GM21825 (cell line): ENCODE measurements around the gene TFG.

Experiments
- ATAC-seq: cut with Tn5 transposase; IDR thresholded peaks from one replicate; pipeline ENCODE4 v1.9.1; 2021; ENCODE audit warnings: mild to moderate bottlenecking, moderate library complexity; ENCODE audit not compliant: unreplicated experiment

The TFG gene

DNA sequence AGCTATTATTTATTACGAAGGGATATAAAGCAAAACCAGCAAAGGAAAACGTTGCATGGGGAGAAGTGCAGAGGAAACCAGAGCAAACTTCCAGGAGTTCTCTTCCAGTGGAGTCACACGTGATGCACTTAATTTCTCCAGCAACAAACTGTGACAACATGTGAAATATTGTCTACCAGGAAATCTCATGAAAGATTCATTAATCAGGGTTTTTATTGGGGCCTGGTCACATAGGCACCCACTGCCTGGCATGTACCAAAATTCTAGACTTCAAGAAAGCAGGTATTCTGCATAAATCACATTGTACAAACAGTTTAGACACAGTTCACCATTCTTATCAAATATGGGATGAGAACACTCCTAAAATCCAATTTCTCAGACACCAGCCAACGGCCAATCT is 5.4 kb upstream of the TFG start:
- ATAC-seq, result no peak

DNA sequence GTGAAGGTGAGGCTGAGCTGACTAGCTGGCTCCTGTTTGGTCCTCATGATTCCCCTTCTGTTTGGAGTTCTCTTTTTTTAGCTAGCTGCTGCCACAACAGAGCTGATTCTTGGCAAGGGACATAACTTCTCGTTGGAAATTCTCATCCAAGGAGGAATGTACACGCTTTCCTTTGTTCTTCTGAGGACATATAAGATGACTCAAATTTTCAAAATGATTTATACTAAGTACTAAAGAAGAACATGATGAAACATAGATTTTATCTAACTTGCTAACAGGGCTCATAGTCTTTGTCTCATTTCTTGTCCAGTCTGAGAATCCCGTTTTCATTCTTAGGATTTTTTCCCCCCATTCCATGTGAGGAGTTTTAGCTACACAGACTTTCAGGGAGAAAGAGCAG is 2.9 kb upstream of the TFG start:
- no peak for ATAC-seq

DNA sequence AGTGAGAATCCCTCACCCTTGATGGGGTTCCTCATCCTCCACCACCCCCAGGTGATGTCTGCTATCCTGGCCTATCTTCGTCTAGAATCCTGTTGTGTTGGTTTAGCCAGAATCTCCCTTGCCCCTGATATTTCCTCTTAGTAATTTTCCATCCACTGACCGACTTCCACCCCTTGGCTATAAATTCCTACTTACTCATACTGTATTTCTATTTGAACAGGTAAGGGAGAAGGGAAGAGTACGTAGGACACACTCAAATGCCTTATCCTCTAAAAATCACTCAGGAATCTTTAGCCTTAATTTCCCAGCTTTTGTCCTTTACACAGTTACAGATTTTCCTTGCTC is 678 bp upstream of the TFG start:
- ATAC-seq, result no peak

DNA sequence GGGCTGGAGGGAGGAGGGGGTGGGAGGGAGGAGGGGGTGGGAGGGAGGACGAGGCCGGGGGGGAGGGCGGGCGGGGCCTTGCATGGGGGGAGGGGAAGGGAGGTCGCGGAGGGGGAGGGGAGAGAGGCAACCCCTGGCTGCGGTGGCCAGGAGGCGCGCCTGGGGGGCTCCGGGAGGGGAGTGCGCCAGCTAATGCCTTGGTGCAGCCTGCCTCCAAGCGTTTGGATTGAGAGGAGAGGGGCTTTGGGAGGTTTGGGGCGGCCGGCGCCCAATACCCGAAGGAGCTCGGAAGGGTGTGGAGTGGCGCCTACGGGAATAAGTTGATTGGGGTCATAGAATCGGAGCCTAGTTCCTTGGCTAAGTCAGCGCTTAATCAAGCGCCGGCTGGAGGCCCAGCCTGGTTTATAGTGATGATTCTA is 557 bp downstream of the TFG start:
- no peak for ATAC-seq

DNA sequence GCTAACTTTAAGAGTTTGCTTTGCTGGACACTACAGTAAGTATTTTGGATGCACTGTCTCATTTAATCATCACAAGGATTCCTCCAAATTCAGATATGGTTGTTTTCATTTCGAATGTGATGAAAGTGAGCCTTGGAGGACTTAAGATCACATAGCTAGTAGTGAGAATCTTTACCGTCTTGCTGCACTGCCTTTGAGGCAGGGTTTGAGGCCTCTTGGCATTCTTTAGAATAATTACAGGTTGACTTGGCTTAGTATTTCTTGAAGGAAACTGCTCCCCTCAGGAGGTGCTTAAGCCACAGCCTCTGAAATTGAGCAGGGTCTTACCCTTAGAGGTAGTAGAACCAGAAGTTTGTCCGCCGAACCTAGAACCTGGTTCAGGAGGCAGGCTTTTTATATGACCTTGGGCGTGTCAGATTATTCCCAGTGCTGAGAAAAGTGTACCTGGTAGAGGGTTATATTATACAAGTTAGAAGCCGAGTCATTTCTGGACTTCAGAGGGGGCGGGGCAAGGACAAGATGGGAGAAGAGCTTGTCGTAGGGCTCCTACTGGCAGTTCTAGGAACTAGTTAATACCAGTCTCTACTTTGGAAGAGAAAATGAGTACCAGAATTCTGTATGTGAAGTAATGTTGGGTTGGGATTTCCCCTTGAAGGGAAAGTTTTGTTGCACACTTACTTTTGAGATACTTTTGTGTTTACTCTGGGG is 1.1 kb downstream of the TFG start:
- ATAC-seq, result peak; percentile 35

DNA sequence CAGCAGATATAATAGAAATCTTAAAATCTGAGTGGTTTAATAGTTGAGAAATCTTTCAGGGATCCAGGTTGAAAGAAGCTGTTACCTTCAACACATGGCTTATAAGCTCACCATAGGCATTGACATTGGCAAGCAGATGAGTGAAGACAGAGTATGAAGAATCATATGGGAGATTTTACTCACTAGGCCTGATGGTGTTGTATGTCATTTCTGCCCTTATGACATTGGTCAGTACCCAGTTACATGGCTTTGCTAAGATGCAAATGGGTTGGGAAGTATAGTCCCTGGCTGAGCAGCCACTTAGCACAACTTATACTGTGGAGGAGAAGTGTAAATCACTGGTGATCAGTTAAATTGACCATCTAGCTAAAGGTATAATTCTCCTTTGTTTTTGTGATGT is 5.9 kb downstream of the TFG start:
- ATAC-seq, result no peak

DNA sequence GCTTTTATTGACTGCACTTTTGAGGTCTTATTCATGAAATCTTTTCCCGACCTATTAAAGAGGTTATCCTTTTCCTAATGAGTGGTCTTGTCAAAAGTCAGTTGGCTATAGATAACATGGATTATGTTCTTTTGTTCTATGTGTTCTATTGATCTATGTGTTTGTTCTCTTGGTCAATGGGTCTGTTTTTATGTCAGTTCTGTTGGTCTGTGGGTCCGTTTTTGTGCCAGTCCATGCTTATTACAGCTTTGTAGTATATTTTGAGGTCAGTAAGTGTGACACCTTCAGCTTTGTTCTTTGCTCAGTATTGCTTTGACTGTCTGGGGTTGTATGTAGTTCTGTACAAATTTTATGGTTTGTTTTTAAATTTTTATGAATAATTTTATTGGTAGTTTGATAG is 7.8 kb downstream of the TFG start:
- no peak for ATAC-seq

DNA sequence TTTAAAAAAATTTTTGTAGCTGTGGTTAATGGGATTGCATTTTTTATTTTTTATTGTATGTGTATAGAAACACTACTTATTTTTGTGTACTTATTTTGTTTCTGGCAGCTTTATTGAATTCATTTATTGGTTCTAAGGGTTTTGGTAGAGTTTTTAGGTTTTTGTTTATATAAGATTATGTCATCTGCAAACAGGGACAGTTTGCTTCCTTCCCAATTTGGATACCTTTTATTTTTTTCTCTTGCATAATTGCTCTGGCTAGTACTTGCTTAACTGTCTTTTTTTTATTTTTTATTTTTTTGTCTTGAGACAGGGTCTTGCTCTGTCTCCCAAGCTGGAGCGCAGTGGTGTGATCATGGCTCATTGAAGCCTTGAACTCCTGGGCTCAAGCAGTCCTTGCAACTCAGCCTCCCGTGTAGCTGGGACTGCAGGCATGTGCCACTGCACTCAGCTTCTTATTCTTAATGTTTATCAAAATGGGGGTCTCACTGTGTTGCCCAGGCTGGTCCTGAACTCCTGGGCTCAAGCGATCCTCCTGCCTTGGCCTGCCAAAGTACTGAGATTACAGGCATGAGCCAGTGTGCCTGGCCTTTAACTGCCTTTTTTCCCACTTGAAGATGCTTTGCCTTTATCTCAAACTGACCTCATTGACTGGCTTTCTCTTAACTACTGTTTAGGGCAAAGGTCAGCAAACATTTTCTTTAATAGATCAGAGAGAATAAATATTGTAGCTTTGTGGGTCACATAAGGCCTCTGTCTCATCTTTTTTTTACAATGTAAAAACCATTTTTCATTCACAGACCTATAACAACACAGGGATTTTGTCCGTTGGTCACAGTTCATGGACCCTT is 8.6 kb downstream of the TFG start:
- ATAC-seq, result no peak

DNA sequence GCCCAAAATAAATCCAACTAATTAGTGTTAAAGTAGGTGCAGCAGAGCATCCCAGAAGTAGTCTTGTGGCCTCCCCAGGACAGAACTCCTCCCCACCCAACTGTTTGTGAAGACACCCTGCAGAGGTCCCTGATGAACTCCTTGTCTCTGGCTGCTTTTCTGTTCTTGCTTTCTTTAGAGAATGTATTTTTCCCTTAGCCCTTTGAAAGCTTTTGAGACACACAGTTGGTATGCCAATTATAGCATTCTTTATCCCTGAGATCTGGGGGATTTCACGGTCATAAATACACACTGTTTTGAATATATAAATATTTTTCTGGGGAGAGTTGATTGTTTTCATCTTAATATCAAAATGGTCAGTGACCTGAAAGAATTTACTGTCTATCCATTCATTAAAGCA is 9.8 kb downstream of the TFG start:
- no peak for ATAC-seq

DNA sequence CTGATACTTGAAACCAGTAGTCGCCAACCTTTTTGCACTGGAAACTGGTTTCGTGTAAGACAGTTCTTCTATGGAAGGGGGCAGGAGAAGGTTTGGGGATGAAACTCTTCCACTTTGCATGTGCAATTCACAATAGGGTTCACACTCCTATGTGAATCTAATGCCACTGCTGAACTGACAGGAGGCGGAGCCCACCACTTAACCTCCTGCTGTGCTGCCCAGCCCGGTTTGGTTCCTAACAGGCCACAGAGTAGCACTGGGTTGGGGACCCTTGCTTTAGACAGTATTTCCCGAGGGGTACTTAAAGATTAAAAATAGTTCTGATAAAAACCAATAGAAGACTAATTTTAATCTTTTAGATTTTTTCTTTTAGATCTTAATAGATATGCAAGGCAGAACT is 11.1 kb downstream of the TFG start:
- no peak for ATAC-seq

DNA sequence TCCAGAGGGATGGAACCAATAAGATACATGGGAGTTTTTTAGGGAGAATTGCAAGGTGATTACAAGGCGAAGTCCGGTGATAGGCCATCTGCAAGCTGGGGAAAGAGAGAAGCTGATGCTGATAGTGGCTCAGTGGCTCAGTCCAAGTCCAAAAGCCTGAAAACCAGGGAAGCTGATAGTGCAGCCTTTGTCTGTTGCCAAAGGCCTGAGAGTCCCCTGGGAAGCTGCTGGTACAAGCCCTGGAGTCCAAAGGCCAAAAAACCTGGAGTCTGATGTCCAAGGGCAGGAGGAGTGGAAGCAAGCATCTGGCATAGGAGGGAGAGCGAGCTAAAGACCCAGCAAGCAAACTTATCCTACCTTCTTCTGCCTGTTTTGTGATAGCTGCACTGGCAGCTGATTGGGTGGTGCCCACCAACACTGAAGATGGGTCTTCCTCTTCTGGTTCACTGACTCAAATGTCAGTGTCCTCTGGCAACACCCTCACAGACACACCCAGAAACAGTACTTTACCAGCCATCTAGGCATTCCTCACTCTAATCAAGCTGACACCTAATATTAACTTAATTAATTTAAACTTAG is 16.7 kb downstream of the TFG start:
- no peak for ATAC-seq

DNA sequence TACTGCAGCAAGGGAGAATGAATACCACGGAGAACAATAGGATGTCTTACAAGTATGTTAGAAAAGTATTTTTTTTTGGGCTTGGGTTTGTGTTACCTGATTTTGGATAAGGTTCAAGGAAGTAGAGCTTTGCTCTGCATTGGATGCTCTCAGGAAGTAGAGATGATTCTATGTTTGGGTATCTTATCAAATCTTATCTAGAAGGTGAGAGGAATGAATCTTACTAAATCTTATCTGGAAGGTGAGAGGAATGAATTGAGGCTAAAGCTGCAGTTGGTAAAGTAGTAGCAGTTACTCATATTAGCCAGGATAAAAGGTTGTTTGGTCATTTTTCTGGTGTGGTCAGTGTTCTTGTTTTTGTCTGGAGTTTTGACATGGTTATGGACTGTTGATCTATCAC is 17.4 kb downstream of the TFG start:
- no peak for ATAC-seq

DNA sequence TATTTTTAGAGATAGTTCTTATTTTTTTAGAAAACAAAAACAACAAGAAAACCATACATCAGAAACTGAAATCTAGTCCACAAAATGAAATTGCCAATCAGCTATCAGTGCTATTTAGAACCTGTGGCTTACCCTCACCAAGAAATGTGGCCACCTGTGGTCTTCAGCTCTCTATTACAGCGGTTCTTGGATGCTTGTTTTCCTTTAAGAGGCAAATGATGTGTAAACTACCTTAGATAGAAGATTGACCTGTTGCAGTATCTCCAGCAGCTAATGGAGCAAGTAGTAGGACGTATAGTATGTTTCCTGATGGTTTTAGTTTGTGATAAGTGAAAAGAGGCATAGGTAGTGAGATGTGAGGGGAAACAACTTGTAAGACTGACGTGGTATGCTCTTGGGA is 21.2 kb downstream of the TFG start:
- ATAC-seq, result no peak

DNA sequence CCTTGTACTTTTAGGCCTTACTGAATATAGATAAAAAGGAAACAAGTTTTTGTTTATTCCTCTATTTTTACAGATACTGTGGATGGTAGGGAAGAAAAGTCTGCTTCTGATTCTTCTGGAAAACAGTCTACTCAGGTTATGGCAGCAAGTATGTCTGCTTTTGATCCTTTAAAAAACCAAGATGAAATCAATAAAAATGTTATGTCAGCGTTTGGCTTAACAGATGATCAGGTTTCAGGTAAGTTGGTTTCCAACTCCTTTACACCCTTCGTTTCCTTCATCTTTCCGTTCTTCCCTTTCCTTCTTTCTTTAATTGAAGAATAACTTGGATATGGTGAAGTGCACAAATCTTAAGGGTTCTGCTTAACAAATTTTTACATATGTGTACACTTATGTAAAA is 23.1 kb downstream of the TFG start:
- no peak for ATAC-seq

DNA sequence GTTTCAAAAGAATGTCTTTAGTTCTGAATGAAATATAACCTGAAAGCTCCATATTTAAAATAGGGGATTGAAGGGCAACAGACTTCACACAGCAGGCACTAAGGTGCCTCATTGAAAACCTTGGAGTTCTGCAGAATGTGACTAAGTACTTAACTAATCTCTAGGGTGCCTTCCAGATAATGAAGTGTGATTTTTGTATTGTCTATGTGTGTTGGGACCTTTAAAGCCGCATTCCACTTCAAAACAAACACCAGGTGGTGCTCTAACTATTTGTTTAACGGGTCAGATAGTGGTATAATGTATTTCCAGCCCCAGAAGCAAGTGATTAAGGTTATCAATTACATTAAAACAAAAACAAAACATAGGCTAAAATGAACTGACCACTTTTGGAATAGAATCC is 28.0 kb downstream of the TFG start:
- no peak for ATAC-seq

DNA sequence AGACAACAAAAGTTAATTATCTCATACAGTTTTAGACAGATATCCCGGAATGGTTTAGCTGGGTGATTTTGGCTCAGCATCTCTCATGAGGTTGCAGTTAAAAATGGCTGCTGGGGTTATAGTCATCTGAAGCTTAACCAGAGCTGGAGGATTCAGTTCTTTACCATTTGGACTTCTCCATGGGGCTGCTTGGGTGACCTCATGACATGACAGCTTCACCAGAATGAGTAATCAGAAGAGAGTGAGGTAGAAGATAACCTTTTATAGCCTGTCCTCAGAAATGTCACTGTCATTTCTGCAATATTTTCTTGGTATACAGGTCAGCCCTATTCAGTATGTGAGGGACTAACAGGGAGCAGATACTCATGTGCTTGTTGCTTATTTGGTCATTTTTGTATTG is 30.9 kb downstream of the TFG start:
- no peak for ATAC-seq

DNA sequence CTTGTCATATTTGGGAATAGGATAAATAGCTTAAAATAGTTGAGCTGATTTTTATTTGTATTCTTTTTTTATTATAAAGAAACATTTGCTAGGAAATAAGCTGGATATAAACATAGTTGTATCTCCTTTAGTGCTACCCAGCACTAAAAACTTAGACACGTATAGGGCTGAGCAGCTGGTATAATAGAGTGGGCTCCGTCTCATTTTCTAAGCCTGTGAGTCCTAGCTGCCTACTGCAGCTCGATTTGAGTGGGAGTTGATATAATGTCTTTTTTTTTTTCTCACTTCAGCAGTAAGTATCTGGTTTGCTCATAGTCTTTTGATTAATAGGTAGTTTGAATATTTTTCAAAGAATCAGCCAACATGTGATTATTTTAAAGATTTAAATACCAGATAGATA is 34.2 kb downstream of the TFG start:
- no peak for ATAC-seq

DNA sequence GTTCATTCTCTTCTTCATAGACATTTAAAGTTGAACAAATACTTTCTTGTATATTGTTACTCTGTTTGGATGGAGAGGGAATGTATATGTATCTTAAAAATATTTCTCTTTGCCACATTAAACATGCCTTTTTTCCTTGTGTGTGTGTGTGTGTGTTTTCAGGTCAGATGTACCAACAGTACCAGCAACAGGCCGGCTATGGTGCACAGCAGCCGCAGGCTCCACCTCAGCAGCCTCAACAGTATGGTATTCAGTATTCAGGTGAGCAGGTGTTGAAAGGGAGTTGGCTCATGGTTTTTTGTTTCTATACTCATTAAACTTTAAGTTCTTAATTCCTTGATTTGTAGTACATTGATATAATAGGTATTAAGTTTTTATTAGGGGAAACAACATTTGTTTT is 35.4 kb downstream of the TFG start:
- no peak for ATAC-seq

DNA sequence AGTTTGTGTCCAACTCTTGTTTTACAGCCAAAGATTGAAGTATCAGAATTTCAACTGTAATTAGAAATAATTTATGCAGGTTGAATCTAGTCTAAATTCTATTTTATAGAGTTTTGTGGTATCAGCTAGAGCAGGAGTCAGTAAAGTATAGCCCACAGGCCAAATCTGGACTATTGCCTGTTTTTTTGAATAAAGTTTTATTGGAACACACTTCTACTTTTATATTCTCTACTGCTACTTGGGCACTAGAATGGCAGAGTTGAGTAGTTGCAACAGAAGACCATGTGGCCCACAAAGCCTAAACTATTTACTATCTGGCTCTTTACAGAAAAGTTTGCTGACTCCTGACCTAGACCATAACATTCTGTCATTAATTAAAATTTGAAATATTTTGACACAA is 36.3 kb downstream of the TFG start:
- no peak for ATAC-seq

DNA sequence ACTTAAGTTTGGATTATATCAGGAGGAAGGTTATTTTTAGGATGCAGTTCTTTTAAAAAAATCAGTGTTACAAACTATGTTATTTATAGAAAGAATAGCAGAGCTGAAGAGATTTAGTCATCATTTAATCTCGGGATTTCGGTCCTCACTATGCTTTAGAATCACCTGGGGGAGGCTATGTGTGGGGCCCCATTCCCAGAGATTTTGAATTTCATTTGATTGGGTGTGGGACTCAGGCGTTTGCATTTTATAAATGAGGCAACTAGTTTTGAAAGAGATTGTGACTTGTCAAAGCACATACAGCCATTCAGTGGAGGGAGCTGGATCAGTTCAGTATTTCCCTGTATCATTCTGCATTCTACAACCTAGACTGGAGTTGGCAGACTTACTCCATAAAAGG is 36.8 kb downstream of the TFG start:
- no peak for ATAC-seq

DNA sequence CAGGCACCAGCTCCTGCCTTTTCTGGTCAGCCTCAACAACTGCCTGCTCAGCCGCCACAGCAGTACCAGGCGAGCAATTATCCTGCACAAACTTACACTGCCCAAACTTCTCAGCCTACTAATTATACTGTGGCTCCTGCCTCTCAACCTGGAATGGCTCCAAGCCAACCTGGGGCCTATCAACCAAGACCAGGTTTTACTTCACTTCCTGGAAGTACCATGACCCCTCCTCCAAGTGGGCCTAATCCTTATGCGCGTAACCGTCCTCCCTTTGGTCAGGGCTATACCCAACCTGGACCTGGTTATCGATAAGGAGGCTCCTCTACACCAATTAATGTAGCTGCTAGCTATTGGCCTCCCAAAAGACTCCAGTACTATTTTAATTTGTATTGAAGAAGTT is 38.9 kb downstream of the TFG start:
- ATAC-seq, result no peak

DNA sequence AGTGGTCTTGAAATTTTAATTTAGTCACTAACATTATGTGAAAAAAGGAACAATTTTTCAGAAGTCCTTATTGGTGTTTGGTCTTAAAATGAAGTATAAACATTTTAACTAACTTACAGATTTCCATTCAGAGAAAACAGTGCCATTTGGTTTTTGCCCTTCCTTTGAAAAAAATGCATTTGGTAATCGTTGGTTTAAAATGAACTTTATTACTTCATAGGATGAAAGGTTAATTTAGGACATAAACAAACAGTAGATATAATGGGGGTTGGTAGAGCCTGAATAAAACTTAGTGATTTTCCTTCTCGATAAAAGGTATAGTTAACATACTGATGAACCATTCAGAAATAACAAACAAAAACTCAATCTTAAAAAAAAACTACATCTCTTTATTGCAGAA is 39.7 kb downstream of the TFG start:
- no peak for ATAC-seq
